Activated CD4-positive, alpha-beta T cell treated with anti-CD3 and anti-CD28 coated beads, Interleukin-2, amount 10 ng/mL, durations not matched to agents 7 days and 5 days (primary cell): ENCODE measurements around the gene KDM6A. TPM values are rescaled to one million over a fixed set of nuclear protein-coding genes. Genes with fewer than 3 reads are reported as not detected.

Experiments
- CTCF ChIA-PET: fragments of 350-600 bp; sonication (Branson Sonifier 250); formaldehyde crosslinking; loops from one replicate; lab custom pipeline; 2021; ENCODE audit warnings: antibody characterized with exemption; lab: Charles Lee
- POLR2A ChIA-PET: fragments of 350-600 bp; sonication (Branson Sonifier 250); formaldehyde crosslinking; loops from one replicate; lab custom pipeline; 2021; ENCODE audit warnings: antibody characterized with exemption; lab: Charles Lee
- DNase-seq: peaks from one replicate; pipeline ENCODE4 v3.0.0-alpha.2; 2020
- H3K27ac Mint-ChIP-seq: one replicate; pipeline ENCODE4 v1.8.0; 2021; ENCODE audit warnings: mild to moderate bottlenecking, moderate library complexity, mixed read lengths
- H3K27me3 Mint-ChIP-seq: one replicate; pipeline ENCODE4 v1.8.0; 2021; ENCODE audit warnings: mixed read lengths
- H3K36me3 Mint-ChIP-seq: one replicate; pipeline ENCODE4 v1.8.0; 2021; ENCODE audit warnings: low read depth, mixed read lengths
- H3K4me1 Mint-ChIP-seq: one replicate; pipeline ENCODE4 v1.8.0; 2021; ENCODE audit warnings: mixed read lengths
- H3K4me3 Mint-ChIP-seq: one replicate; pipeline ENCODE4 v1.8.0; 2021; ENCODE audit warnings: mild to moderate bottlenecking, moderate library complexity, mixed read lengths
- H3K9me3 Mint-ChIP-seq: one replicate; pipeline ENCODE4 v1.8.0; 2021; ENCODE audit warnings: mixed read lengths
- total RNA-seq, 2 experiments: library from RNA; stranded (reverse); gene quantifications; one replicate each; pipeline ENCODE4 v1.2.3, GENCODE V29; 2021

The KDM6A gene
- total RNA-seq, 2 experiments from 2014 or later: 26.6 to 27.6 TPM

DNA sequence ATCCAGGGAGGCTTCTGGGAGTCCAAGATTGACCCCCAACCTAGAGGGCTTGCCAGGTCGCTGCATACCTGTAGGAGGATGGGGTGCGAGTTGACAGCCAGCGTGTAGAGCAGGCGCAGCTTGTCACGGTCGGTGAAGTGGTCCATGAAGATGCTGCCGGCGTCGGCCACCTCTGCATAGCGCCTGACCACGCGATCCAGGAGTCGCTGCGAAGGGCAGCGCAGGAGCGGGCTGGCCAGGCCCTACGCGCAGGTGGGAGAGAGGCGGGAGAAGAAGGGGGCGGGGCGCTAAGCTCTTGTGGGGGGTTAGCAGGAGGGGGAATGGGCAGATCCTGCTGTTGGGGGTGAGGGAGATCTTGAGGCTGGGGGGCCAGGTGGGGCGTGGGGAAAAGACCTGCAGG is 284.7 kb downstream of the KDM6A start:
- ChIA-PET CTCF (no interaction called here), POLR2A (no interaction called here)
- Mint-ChIP-seq H3K36me3 (no peaks in the 10 kb centered on the region), H3K27ac (no peak overlapping the region), H3K4me1 (no peaks in the 10 kb centered on the region), H3K27me3 (no peaks in the 10 kb centered on the region), H3K4me3 (no peak overlapping the region), H3K9me3 (peaks cover 3% of the 10 kb centered on the region)
- no peak for DNase-seq

Other genes starting within 250 kb of the KDM6A start
- gene DUSP21, start 29.2 kb upstream of the KDM6A start, total RNA-seq: not detected